HG02763 (cell line): ENCODE data around the gene SLC25A48.
"Not testable (repeated sequence)": the region's sequence is repeated elsewhere in the genome, so short reads cannot be mapped to it uniquely, and the experiment has no call there.

Experiments used
- ATAC-seq: cut with Tn5 transposase; IDR thresholded peaks from one replicate; pipeline ENCODE4 v1.9.1; 2021; ENCODE audit warnings: mild to moderate bottlenecking, moderate library complexity; ENCODE audit not compliant: unreplicated experiment

Gene SLC25A48

DNA sequence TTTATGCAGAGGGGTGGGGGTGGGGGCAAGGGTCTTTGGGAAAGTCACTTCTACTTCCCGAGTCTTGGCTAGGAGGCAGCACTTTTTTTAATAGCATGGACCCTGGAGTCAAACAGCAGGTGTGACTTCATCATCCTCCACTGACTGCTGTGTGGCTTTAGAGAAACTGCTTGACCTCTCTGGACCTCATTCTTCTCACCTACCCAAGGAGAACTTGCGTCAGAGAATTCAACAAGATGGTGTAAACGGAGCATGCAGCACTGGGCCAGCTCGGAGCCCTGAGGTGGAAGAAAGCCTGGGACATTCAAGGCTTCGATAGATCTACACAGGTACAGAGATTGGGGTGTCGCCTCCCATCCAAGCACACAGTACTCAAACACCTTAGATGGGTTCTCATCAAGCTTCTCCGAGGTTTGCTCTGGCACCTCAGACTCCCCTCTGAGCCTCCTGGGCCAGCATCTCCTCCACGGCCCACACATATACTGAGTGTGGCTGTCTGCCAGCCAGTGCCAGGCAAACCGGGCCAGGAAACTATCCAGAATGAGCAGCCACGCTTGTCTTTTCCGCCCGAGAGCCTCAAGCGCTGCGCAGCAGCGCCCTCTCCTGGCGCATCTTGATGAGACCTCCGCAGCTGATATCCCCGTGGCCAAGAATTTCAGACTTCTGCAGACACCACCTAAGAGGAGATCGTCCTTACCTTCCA, 4.6 kb upstream of the SLC25A48 start:
- no peak for ATAC-seq

DNA sequence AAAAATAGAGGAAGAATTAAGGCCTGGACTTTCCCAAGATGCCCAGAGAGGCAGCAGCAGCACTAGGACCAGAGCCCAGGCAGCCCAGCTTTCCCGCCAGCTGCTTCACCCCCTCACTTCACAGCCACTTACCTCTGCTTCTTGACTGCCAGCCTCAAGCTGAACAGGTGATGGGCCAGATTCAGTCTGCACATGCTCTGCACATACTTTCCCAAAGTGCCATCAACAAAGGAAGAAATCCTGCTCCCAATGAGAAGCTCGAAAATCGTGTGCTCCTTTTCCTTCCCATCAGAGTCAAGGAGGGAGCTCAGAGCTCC, 4.1 kb upstream of the SLC25A48 start:
- ATAC-seq: no peak

DNA sequence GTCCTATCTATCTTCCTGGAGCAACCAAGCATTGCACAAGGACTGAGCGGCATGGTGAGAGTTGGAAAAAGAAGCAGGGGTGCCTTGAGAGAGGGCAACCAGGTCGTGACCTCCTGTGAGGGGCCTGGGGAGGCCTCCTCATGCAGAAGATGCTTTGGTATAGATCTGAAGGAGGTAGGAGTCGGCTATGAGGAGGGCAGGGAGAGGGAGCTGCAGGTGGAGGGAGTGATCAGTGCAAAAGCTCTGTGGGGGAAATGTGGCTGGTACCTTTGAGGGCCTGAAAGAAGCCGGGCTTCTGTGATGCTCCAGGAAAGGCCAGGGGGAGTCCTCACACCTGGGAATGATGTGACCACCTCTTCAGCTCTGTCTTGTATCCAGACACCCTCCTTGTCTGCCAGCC, 3.6 kb upstream of the SLC25A48 start:
- no peak for ATAC-seq

DNA sequence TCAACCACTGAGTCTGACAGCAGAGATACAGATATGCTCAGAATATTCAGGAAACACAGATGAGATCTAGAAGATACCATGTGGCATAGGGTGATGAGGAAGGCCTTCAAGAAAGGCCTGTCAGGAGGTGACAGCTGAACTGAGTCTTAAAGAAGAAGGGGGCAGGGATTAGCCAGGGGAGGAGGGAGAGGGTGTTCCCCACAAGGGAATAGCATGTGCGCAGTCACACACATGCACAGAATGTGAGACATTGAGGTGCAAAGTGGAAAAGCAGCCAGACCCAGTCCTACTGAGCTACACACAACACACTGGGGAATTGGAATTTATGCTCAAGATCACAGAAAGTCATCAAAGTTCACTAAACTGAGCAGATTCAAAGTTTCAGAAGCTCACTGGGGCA, 3.0 kb upstream of the SLC25A48 start:
- no peak for ATAC-seq

DNA sequence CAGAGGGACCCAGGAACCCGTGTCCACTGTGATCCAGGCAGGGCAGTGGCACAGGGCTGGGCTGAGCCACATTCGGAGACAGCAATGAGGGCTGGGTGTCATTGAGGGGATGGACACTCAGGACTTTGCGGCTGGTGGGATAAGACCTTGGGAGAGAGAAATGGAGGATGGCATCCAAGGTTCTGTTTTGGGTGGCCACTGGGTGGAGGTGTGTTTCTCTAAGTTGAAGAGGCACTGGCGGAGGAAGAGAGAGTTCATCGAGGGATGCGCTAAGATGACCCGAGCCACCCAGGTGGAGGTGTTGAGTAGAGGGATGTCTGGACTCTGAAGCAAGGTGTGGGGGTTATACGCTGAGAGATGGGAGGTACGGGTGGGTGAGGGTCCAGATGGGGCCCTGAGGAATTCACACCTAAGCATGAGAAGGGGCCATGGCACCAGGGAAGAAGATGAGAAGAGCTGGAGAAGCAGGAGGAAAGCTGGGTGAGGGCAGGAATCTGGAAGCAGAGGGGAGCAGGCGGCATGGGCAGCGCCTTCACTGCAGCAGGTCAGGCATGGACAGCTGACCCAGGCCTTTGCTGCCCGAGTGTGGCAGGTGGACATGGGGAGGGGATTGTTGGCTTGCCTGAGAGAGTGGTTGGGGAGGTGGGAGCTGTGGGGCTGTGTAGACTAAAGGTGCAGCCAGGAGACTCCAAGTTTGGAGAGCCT, 2.5 kb upstream of the SLC25A48 start:
- no peak for ATAC-seq

DNA sequence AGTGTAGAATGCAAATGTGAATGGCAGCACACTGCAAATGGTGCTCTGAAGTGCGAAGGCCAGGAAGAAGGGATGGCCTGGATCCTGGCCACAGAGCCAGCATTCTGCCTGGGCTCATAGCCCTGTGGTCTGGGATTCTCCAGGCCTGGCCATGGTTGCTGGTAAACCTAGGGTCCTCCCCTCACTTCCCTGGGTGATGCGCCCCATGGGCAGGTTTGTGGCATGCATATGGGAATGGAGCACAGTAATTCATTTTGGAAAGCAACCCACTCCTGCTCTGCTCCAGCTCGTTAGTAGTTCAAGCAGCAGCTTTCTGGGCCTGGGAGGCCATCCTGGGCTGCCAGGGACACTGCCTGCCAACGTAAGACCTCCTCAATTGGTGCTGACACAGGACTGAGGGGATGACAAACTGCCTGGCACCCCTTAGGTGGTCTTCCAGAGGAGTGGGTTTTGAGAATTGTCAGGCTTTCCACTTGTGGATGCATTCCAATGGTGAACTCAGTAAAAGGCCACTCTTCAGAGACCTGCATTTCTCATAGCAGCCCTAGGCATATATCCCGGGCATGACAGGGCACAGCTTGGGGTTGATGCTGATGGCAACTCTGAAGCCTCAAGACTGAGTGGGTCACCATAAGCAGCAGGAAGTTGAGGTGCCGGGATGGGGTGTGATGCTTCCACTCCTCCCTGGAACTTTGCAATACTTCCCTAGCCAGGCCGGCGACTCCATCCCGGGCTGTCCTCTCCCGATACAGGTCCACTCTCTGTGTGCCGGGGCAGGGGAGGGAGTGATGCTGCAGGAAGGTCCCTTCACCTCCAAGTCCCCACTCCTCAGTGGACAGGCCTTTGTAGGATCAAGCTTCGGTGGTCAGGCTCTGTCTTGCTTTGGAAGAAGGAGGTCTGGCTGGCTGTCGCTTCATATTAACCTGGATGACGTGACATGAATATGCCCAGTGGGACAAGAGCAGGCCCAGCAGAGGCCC, 1.2 kb upstream of the SLC25A48 start:
- ATAC-seq: no peak

DNA sequence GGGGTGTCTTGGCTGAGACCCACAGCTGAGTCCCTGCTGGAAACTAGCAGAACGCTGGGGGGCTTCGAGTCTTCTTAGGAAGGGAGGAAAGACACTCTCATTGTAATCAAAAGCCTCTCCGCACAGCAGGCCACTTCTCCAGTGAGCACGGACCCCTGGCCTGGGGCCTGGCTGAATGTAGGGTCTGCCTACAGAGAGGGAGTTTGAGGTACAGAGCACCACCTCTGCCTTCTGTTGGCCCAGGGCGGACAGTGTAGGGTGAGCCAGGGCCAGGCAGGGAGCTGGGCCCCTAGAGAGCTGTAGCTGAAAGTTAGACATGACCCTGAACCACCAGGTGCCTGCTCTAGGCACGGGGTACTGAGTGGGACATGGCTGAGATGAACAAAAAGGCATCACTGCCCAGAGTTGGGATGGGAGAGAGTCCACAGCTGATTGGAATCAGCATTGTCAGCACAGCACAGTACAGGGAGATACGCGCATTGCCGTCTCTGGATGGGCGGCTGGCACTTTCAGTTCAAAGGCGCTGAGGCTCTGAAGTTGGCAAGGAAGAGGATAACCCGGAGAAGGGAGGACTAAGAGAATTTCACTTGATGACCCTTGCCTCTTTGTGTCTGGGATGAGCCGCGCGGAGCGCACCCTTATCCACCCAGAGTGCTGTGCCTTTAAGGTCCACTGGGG, 363 bp upstream of the SLC25A48 start:
- peak; percentile 10 for ATAC-seq

DNA sequence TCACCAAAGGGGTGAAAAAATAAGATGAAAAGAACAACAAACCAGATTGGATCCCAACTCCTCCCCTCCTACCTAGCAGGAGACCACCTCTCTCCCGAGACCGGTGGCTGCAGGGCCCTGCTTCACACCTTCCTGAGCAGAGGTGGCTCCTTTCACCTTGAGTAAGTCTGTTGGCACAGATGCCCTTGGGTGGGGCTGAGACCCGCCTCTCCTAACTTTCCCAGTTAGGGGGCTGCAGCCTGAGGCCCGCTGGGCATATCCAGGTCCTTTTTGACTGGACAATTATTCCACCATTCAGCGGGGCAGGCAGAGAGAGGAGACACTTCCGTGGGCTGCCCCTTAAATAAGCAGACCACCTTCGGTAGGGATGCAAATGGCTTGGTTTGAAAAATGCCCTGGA, 1.3 kb downstream of the SLC25A48 start:
- ATAC-seq: no peak

DNA sequence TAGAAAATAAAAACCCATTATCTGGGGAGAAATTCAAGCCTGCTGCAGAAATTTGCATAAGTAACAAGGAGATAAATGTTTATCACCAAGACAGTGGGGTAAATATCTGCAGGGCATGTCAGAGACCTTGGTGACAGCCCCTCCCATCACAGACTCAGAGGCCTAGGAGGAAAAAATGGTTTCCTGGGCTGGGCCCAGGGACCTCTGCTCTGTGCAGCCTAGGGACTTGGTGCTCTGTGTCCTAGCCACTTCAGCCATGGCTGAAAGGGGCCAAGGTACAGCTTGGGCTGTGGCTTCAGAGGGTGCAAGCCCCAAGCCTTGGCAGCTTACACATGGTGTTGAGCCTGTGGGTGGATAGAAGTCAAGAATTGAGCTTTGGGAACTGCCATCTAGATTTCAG, 3.9 kb downstream of the SLC25A48 start:
- ATAC-seq: not testable (repeated sequence)

DNA sequence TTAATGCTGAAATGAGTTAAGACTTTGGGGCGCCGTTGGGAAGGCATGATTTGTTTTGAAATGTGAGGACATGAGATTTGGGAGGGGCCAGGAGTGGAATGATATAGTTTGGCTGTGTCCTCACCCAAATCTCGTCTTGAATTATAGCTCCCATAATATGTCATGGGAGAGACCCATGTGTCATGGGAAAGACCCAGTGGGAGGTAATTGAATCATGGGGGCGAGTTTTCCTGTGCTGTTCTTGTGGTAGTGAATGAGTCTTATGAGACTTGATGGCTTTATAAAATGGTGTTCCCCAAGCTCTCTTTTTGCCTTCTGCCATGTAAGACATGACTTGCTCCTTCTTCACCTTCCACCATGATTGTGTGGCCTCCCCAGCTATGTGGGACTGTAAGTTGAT, 5.1 kb downstream of the SLC25A48 start:
- no peak for ATAC-seq

DNA sequence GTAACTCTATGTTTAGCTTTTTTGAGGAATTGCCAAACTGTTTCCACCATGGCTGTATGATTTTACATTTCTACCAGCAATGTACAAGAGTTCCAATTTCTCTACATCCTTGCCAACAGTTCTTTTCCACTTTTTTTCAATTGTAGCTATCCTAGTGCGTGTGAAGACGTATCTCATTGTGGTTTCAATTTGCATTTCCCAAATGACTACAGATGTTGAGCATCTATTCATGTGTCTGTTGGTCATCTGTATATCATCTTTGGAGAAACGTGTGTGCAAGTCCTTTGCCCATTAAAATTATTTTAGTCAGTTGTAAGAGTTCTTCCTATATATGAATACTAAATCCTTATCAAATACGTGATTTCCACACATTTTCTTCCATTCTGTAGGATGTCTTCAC, 6.5 kb downstream of the SLC25A48 start:
- no peak for ATAC-seq

DNA sequence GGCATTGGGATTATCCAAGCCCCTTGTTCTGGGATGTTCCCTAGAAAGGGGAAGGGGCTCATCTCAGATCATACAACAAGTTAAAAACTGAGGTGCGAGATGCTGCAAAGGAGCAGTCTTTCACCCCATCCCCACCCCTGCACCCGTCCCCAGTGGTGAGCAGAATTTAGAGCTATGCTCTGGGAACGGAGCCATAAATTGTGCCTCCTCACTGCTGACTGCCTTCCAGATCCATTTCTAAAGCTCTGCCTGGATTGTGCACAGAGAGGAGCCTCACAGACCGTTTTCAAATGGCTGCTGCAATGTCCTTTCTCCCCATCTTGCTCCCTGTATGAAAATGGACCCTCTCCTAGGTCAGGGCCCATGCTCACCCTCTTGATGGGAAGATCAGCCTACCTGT, 8.3 kb downstream of the SLC25A48 start:
- ATAC-seq: no peak

DNA sequence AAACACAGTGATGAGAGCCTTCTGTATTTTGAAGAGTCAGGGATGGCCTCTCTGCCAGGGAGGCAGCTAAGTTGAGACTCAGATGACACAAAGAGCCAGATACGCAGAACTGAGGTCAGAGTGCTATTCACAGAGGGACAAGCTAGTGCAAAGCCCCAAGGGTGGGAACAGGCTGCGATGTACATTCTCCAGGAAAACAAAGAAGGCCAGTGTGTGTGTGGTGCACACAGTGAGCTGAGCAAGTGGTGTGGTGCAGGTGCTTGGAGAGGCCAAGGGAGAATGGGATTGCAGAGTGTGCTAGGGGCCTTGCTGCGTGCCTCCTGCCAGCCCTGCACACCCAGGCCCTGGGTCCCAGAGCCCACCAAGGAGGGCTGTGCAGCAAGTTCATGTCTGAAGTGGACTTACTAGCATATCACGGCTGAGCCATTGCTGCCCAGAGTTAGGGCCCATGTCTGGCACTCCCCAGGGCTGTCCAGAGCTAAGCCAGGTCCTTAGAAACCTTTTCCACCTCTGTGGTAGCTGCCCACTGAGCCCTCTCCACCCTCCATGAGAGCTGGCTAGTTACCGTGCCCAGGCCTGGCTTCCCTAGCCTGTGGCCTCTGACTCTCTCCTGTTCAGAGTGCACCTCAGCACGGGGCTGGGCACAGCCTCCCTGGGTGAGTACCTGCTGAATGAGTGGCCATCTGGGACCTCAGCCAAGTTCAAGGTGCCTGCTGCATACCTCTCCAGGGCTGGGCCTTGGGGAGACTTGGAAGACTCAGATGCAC, 9.3 kb downstream of the SLC25A48 start:
- no peak for ATAC-seq

DNA sequence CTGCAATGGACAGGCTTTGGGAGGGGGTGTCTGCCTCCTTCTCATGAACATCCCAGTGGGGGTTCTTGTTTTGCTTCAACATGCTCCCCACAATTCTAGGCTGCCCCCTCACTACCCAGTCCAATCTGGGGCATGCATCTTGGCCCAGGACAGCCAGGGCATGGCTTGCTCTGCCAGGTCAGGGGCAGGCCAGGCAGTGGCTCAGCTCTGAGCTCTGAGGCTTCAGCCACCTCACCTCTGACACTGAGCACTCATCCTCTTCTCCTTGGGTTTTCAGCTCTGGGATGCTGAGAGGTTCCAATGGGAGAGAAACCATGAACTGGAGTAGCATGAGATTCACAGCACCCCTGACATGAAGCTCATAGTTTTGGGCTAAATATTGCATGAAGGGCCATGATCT, 11.8 kb downstream of the SLC25A48 start:
- no peak for ATAC-seq

DNA sequence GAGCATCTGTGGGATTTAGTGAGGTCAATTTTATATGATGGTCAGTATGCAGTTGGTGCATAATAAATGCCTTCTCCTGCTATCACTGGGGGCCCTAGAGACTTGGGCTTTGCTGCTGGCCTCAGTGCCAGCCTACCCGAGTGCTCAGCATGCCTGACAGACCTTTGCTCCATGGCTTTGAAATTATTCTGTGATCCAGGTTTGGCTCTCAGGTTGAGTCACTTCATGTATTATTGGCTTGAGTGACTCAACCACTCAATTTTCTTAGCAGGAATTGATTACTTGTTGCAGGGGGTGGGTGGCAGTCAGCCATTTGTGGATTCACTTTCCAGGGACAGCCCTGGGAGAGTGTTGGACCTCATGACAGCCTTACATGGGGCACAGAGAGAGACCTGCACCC, 13.5 kb downstream of the SLC25A48 start:
- no peak for ATAC-seq

DNA sequence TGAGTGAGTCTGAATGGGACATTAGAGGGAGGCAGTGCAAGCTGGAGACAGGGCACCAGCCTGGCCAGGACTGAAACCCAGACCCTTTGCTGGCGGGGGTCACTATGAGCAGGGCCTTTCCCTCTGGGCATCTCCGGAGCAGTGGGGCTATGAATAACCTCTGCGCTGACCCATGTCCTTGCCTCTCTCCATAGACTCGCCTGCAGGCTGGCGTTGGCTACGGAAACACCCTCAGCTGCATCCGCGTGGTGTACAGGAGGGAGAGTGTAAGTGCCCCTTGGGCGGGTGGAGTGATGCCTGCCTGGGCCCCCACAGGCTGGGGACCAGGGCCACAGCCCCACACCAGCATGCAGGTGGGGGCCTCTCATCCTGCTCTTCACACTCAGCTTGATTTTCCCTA, 15.8 kb downstream of the SLC25A48 start:
- ATAC-seq: no peak

DNA sequence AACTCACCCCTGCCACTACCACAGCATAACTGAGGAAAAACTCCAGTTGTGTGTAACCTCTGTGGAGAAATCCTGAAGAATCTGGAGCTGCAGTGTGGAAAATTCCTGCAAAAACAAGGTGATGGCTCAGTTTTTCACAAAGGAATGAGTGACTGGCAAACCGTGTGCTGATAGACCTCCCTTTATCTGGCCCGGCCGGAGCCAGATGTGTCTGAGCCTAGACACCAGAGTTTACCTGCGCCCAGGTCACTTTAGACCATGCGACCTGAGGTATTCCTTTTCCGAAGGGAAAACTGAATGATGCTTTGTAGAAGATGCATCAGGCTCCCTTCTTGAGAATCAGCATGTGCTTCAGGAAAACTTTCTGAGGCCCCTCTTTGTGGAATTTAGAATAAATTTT, 16.2 kb downstream of the SLC25A48 start:
- ATAC-seq: no peak

DNA sequence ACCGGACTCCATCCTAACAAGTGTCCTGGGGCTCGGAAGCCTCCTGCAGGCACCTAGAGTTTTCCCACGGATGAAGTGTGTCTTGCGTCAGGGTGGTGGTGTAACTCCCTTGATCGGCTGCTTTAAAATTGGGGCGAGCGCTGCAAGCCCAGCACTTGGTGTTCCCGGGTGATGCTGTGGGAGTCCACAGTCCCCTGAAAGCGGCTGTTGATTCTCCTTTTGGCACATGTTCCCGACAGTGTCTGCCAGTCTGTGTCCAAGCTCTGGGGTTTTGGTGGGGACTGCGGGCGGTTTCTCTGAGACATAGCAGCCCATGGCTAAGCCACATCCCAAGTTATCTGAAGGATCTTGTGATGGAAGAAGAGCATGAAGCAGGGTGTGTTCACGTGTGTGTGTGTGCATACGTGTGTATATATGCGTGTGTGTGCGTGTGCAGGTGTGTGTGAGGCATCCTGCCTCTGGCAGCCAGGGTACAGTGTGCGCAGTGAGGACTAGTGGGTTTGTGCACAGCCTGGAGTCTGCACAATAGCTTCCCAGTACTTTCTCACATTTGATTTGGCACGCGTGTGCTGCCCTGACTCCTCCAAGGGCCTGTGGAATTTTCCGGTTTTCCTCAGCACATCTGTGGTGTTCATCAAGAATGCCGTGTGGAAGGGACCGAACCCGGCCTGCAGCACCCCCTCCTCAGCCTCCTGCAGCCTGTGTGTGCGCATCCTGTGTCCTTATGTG, 16.9 kb downstream of the SLC25A48 start:
- no peak for ATAC-seq

DNA sequence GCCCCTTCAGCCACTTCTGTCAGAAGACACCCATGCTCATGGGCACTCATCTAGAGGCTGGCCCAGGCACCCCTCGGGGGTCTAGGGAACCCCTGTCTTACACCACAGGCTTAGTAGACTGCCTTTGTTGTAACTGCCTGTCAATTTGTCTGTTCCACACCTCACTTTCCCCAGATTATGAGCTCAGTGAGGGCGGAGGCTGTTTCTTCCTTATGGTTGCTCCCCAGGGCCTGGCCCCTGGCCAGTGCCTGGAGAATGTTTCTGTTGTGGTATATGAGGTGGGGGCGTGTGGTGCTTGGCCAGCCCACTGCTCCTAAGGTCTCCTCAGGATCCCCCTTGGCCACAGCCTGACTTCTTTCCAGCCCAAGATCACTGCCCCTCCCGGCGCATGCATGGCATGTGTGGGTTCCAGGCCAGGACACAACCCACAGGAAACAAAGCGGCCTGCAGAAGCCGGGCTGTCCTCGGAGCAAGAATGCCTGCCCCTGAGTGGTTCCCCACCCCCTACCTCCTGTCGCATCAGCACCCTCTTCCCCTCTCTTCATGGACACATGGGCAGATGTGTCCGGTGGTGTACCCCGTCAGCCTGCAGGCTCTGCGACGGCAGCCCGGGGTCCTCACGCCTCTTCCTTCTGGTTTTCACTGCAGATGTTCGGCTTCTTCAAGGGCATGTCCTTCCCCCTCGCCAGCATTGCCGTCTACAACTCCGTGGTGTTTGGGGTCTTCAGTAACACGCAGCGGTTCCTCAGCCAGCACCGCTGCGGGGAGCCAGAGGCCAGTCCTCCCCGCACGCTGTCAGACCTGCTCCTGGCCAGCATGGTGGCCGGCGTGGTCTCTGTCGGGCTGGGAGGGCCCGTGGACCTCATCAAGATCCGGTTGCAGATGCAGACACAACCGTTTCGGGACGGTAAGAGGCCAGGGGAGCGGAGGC, 17.7 kb downstream of the SLC25A48 start:
- no peak for ATAC-seq
